Measurements from ENCODE around the gene SLIT3. TPM values are rescaled to one million over a fixed set of nuclear protein-coding genes. Genes with fewer than 3 reads are reported as not detected.

The SLIT3 gene
- total RNA-seq, 1 experiment from 2014 or later: 0.92 TPM

- no CpG with 5 or more reads among the region's 5 CpGs for WGBS (ENCODE audit: extremely low coverage, insufficient read length, low lambda C conversion rate)
Measured at GRCh38 chr5:168853972-168854371, 447.0 kb downstream of the SLIT3 start.

More at GRCh38 chr5:168853972-168854371, 447.0 kb downstream of the SLIT3 start:
- no peak for DNase-seq
- H4K8ac ChIP-seq (replicated peaks; ENCODE audit: insufficient read length, low read depth, low read length): no peak overlapping the region
- no peak overlapping the region for H2BK12ac ChIP-seq (ENCODE audit: insufficient read length, low read depth, low read length)
- H3K79me1 ChIP-seq (ENCODE audit: insufficient read depth, low read depth, low read length, poor library complexity, severe bottlenecking): no peaks in the 10 kb centered on the region
- no peak for TF ChIP-seq CTCF (conservative IDR thresholded peaks at IDR 0.05)
- Mint-ChIP-seq H3K27me3 (ENCODE audit: low read depth) (peaks cover 38% of the 10 kb centered on the region), H3K9me3 (no peaks in the 10 kb centered on the region), H3K4me3 (no peak overlapping the region), H3K27ac (no peak overlapping the region), H3K4me1 (peaks cover 2% of the 10 kb centered on the region in 2 experiments; a peak in 1 of 4 replicates), H3K36me3 (ENCODE audit: insufficient read depth in 1 of 3, low read depth in 3 of 3) (no peaks in the 10 kb centered on the region)
- H3T11ph ChIP-seq (ENCODE audit: low read length): no peak overlapping the region
- H3K4me2 ChIP-seq (ENCODE audit: insufficient read depth, insufficient read length, low read length): no peak overlapping the region
- no peaks in the 10 kb centered on the region for H3K27me3 ChIP-seq (ENCODE audit: insufficient read depth, low read length)
- no peak overlapping the region for H2BK20ac ChIP-seq (ENCODE audit: low read depth, low read length, poor library complexity, severe bottlenecking)
- no peak overlapping the region for H2AK5ac ChIP-seq (ENCODE audit: insufficient read length, low read length)
- H4K91ac ChIP-seq (ENCODE audit: insufficient read length, low read depth, low read length): no peak overlapping the region
- H4K5ac ChIP-seq (ENCODE audit: insufficient read length, low read depth, low read length): no peak overlapping the region
- no peak overlapping the region for H3K18ac ChIP-seq (ENCODE audit: insufficient read length, low read depth, low read length)
- no peaks in the 10 kb centered on the region for H3K9me3 ChIP-seq (ENCODE audit: control insufficient read depth, low read depth, low read length)
- H3K23ac ChIP-seq (ENCODE audit: insufficient read length, low read depth, low read length): no peak overlapping the region
- H2BK5ac ChIP-seq (ENCODE audit: insufficient read length, low read length): no peak overlapping the region
- H3K4ac ChIP-seq (ENCODE audit: low read depth, low read length): no peak overlapping the region
- H2BK15ac ChIP-seq (ENCODE audit: low read depth, low read length): no peak overlapping the region
- no peak overlapping the region for H3K56ac ChIP-seq (ENCODE audit: insufficient read length, low read depth, low read length)
- H3K14ac ChIP-seq (ENCODE audit: insufficient read depth, low read length): no peak overlapping the region
- no peaks in the 10 kb centered on the region for H3K23me2 ChIP-seq (ENCODE audit: insufficient read length, low read depth, low read length, poor library complexity, severe bottlenecking)
- H4K20me1 ChIP-seq (ENCODE audit: control insufficient read depth, insufficient read depth, insufficient read length): no peaks in the 10 kb centered on the region
- no peak overlapping the region for H3K27ac ChIP-seq (ENCODE audit: insufficient read length, low read depth, low read length)
- no peaks in the 10 kb centered on the region for H3K4me1 ChIP-seq (ENCODE audit: insufficient read depth, low read length)
- no peaks in the 10 kb centered on the region for H3K79me2 ChIP-seq (ENCODE audit: insufficient read depth, low read length)
- H2BK120ac ChIP-seq (ENCODE audit: low read depth, low read length, poor library complexity, severe bottlenecking): no peak overlapping the region
- no peak overlapping the region for H3K9ac ChIP-seq (ENCODE audit: extremely low read depth, insufficient read length, low read length)
- H2AFZ ChIP-seq (ENCODE audit: low read length): no peak overlapping the region
